GM12878 (cell line): ENCODE data around the gene MAPK1IP1L. TPM values are rescaled to one million over a fixed set of nuclear protein-coding genes. Genes with fewer than 3 reads are reported as not detected.

ENCODE experiments used
- BCL11A ChIP-seq: IDR thresholded peaks from 2 replicates; pipeline ENCODE4 v1.6.1; 2011; ENCODE audit warnings: low read depth, low read length
- BCLAF1 ChIP-seq: fragments of 450-650 bp; IDR thresholded peaks from 2 replicates; pipeline ENCODE4 v1.6.1; 2017; ENCODE audit warnings: antibody characterized with exemption, mild to moderate bottlenecking, moderate library complexity
- BHLHE40 ChIP-seq, 2 experiments: fragments of 450-650 bp in 1 of 2; IDR thresholded peaks; 2 replicates each; pipeline ENCODE4 v1.6.1; 2011 to 2017; ENCODE audit warnings: low read depth in 2 of 2, borderline replicate concordance in 1 of 2, improper control_type of control experiment in 1 of 2, low read length in 1 of 2, mild to moderate bottlenecking in 1 of 2
- CBFB ChIP-seq: IDR thresholded peaks from 2 replicates; pipeline ENCODE4 v1.6.1; 2016; ENCODE audit warnings: antibody characterized with exemption, low read depth
- CBX5 ChIP-seq: sonication (generic); IDR thresholded peaks from 2 replicates; pipeline ENCODE4 v1.6.1; 2016; ENCODE audit warnings: low read depth, moderate library complexity, mild to moderate bottlenecking, inconsistent platforms
- CHD2 ChIP-seq: IDR thresholded peaks from 2 replicates; pipeline ENCODE4 v1.6.1; 2011; ENCODE audit warnings: low read depth, low read length, improper control_type of control experiment, borderline replicate concordance
- CREM ChIP-seq: IDR thresholded peaks from 2 replicates; pipeline ENCODE4 v1.6.1; 2014; ENCODE audit warnings: antibody characterized with exemption, low read depth
- ELK1 ChIP-seq: IDR thresholded peaks from 2 replicates; pipeline ENCODE4 v1.6.1; 2012; ENCODE audit warnings: low read depth, low read length, improper control_type of control experiment
- HDAC2 ChIP-seq: fragments of 200-600 bp; sonication (generic); IDR thresholded peaks from 2 replicates; pipeline ENCODE4 v1.6.1; 2017
- MAX ChIP-seq: IDR thresholded peaks from 2 replicates; pipeline ENCODE4 v1.6.1; 2012; ENCODE audit warnings: low read depth, low read length, improper control_type of control experiment
- MEF2B ChIP-seq: fragments of 450-650 bp; IDR thresholded peaks from 2 replicates; pipeline ENCODE4 v1.6.1; 2018; ENCODE audit warnings: mild to moderate bottlenecking, moderate library complexity; ENCODE audit not compliant: partially characterized antibody, poor library complexity, severe bottlenecking
- MYB ChIP-seq: fragments of 150-350 bp; IDR thresholded peaks from 2 replicates; pipeline ENCODE4 v1.6.1; 2014; ENCODE audit warnings: mild to moderate bottlenecking, low read depth, low read length, borderline replicate concordance
- NFIC ChIP-seq: IDR thresholded peaks from 2 replicates; pipeline ENCODE4 v1.6.1; 2012; ENCODE audit warnings: low read depth, mild to moderate bottlenecking, inconsistent platforms, low read length, moderate library complexity
- NR2C1 ChIP-seq: fragments of 450-650 bp; IDR thresholded peaks from 2 replicates; pipeline ENCODE4 v1.6.1; 2017; ENCODE audit warnings: antibody characterized with exemption, mild to moderate bottlenecking, moderate library complexity
- POLR2AphosphoS5 ChIP-seq: IDR thresholded peaks from 2 replicates; pipeline ENCODE4 v1.6.1; 2011; ENCODE audit warnings: mild to moderate bottlenecking, low read length, inconsistent platforms
- RAD21 ChIP-seq: IDR thresholded peaks from 2 replicates; pipeline ENCODE4 v1.6.1; 2011; ENCODE audit warnings: mild to moderate bottlenecking, low read depth, low read length, moderate library complexity; ENCODE audit not compliant: insufficient read depth
- SMAD5 ChIP-seq: IDR thresholded peaks from 2 replicates; pipeline ENCODE4 v1.6.1; 2016; ENCODE audit warnings: antibody characterized with exemption, low read depth
- SREBF2 ChIP-seq: IDR thresholded peaks from 2 replicates; pipeline ENCODE4 v1.6.1; 2012; ENCODE audit warnings: mild to moderate bottlenecking, low read length
- TARDBP ChIP-seq: IDR thresholded peaks from 2 replicates; pipeline ENCODE4 v1.6.1; 2016; ENCODE audit warnings: borderline replicate concordance
- TBL1XR1 ChIP-seq: IDR thresholded peaks from 2 replicates; pipeline ENCODE4 v1.6.1; 2012; ENCODE audit warnings: low read depth, low read length, improper control_type of control experiment
- TCF7 ChIP-seq: IDR thresholded peaks from 2 replicates; pipeline ENCODE4 v1.6.1; 2014; ENCODE audit warnings: antibody characterized with exemption, borderline replicate concordance
- ZBTB40 ChIP-seq: fragments of 450-650 bp; IDR thresholded peaks from 2 replicates; pipeline ENCODE4 v1.6.1; 2016; ENCODE audit warnings: mild to moderate bottlenecking, moderate library complexity, borderline replicate concordance
- polyA plus RNA-seq, 11 experiments: library from polyadenylated mRNA; depleted of rRNA in 4 of 11; unstranded in 6 of 11; stranded (reverse) in 5 of 11; fragments of >200 nt; fragmentation: Nextera tagmentation in 4 of 11; fragmentation: Illumina TruSeq in 1 of 11; extraction: Ambion mirVana in 4 of 11; extraction: Trizol in 1 of 11; gene quantifications; 1 replicate in 1 of 11; 2 replicates in 10 of 11; pipeline versions ENCODE4 v1.2.1 to v1.2.3, GENCODE V29; 2011 to 2016; ENCODE audit warnings: inconsistent platforms in 2 of 11, missing spikeins in 2 of 11, low read depth in 1 of 11
- total RNA-seq, 4 experiments: library from RNA; depleted of rRNA in 3 of 4; stranded (reverse); fragments of >200 nt in 3 of 4; fragmentation: Illumina TruSeq in 1 of 4; extraction: Trizol in 1 of 4; gene quantifications; 2 replicates each; pipeline versions ENCODE4 v1.2.1 to v1.2.3, GENCODE V29; 2013 to 2021

Gene MAPK1IP1L
- total and polyA plus RNA-seq, 10 of the 15 experiments (the other 5 are each of a cell fraction or from before 2014, with no cell fraction given) = 44.6 to 117 (median 73.0) TPM

- TF ChIP-seq ZBTB40 (no peak), SREBF2 (no peak), BHLHE40 (IDR thresholded peaks at IDR 0.05; ENCODE audit: borderline replicate concordance in 1 of 2, low read depth in 2 of 2, low read length in 1 of 2) (no peak), HDAC2 (no peak), NR2C1 (no peak), RAD21 (no peak), MAX (no peak), TARDBP (no peak), MYB (no peak), CBFB (no peak), TCF7 (no peak), NFIC (no peak), CBX5 (peak; percentile 49; the same call in 1 of the 2 replicates), ELK1 (no peak), CREM (no peak), POLR2AphosphoS5 (no peak), SMAD5 (no peak), MEF2B (no peak), CHD2 (no peak), BCLAF1 (no peak), BCL11A (0 out of 2 replicates have a peak, but pooled peaks have one; percentile 4), TBL1XR1 (no peak)
Observed at GRCh38 chr14:55107766-55108554, 56.5 kb downstream of the MAPK1IP1L start (continued).
